Measurements from ENCODE around the gene ESRRA. TPM values are rescaled to one million over a fixed set of nuclear protein-coding genes. Genes with fewer than 3 reads are reported as not detected.

The ESRRA gene
- total and polyA plus RNA-seq, 2 of the 13 experiments (the other 11 are each of a cell fraction or from before 2014, with no cell fraction given), result 18.1 to 36.3 TPM

DNA sequence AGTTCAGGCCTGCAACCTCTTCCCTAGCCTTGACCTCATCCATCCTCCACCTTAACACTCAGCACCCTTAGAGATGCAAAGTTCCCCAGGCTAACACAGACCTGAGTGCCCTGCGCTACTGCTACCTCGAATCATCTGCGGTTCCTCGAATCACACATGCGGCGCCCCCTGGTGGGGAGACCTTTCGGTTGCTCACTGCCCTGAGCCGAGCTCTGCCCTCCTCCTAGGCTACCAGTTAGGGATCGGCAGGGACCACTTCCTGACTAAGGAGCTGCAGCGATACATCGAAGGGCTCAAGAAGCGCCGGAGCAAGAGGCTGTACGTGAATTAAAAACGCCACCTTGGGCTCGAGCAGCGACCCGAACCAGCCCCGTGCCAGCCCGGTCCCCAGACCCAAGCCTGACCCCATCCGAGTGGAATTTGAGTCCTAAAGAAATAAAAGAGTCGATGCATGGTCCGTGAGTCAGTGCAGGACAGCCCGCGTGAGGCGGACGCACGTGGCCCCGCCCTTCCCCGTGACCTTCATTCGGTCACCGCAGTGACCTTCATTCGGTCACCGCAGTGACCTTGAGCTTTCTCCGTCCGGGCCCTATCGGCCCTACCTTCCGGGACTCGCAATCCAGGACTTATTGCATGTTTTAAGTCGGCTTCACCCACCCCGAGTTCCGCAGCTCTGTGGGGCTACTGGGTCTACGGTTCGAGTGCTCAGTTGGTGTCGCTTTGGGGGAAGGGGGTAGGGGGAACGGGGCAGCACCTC is 830 bp upstream of the ESRRA start (continued):
- no peak for TF ChIP-seq ZBTB10 (CRISPR knock-in tag; IDR thresholded peaks at IDR 0.05; ENCODE audit: borderline replicate concordance)
- 0 out of 2 replicates have a peak, but pooled peaks have one; percentile 10 for TF ChIP-seq THAP7 (CRISPR knock-in tag; IDR thresholded peaks at IDR 0.05)
- TF ChIP-seq ZNF335 (CRISPR knock-in tag; IDR thresholded peaks at IDR 0.05), result no peak
- no peak for TF ChIP-seq HES4 (CRISPR knock-in tag; IDR thresholded peaks at IDR 0.05; ENCODE audit: borderline replicate concordance)
- TF ChIP-seq ZNF766 (CRISPR knock-in tag; IDR thresholded peaks at IDR 0.05; ENCODE audit: borderline replicate concordance), result peak; percentile 74; the same call in 1 of the 2 replicates
- TF ChIP-seq ATF7 (IDR thresholded peaks at IDR 0.05), result no peak
- TF ChIP-seq ATF7 (CRISPR knock-in tag; IDR thresholded peaks at IDR 0.05), result no peak
- no peak for TF ChIP-seq MED8 (CRISPR knock-in tag; IDR thresholded peaks at IDR 0.05; ENCODE audit: insufficient replicate concordance)
- no peak for TF ChIP-seq ZBTB1 (CRISPR knock-in tag; IDR thresholded peaks at IDR 0.05; ENCODE audit: borderline replicate concordance)
- TF ChIP-seq HMGXB4 (CRISPR knock-in tag; IDR thresholded peaks at IDR 0.05; ENCODE audit: borderline replicate concordance in 1 of 2, low read depth in 1 of 2), result peak; percentile 92 to 95
- 0 out of 2 replicates have a peak, but pooled peaks have one; percentile 26 for TF ChIP-seq MLXIP (CRISPR knock-in tag; IDR thresholded peaks at IDR 0.05; ENCODE audit: borderline replicate concordance)
- no peak for TF ChIP-seq HOXA5 (CRISPR knock-in tag; IDR thresholded peaks at IDR 0.05)
- no peak for TF ChIP-seq SP2 (CRISPR knock-in tag; IDR thresholded peaks at IDR 0.05)
- no peak for TF ChIP-seq MZF1 (CRISPR knock-in tag; IDR thresholded peaks at IDR 0.05; ENCODE audit: borderline replicate concordance)
- TF ChIP-seq ZNF556 (CRISPR knock-in tag; IDR thresholded peaks at IDR 0.05; ENCODE audit: borderline replicate concordance), result peak; percentile 42; the same call in 1 of the 2 replicates
- TF ChIP-seq ZNF430 (CRISPR knock-in tag; IDR thresholded peaks at IDR 0.05), result peak; percentile 80; the same call in 1 of the 2 replicates
